ENCODE data around the gene TIGD1. TPM values are rescaled to one million over a fixed set of nuclear protein-coding genes. Genes with fewer than 3 reads are reported as not detected.
"Not testable (repeated sequence)": the region's sequence is repeated elsewhere in the genome, so short reads cannot be mapped to it uniquely, and the experiment has no call there.

TIGD1 gene
- total RNA-seq, 3 donors from 2014 or later, result 10.5 to 11.7 (median 11.5) TPM

- no peaks in the 10 kb centered on the region for H3K9me3 Mint-ChIP-seq
- H3K36me3 Mint-ChIP-seq (ENCODE audit: insufficient read depth), result no peaks in the 10 kb centered on the region
- DNase-seq (no peak), ATAC-seq (no peak)
- H3K27me3 Mint-ChIP-seq (ENCODE audit: low read depth), result peaks cover 6% of the 10 kb centered on the region
- H3K4me1 Mint-ChIP-seq (ENCODE audit: low read depth), result peaks cover 4% of the 10 kb centered on the region
- H3K4me3 Mint-ChIP-seq, result no peak overlapping the region
Measured at GRCh38 chr2:232538671-232539070, 11.7 kb downstream of the TIGD1 start.

DNA sequence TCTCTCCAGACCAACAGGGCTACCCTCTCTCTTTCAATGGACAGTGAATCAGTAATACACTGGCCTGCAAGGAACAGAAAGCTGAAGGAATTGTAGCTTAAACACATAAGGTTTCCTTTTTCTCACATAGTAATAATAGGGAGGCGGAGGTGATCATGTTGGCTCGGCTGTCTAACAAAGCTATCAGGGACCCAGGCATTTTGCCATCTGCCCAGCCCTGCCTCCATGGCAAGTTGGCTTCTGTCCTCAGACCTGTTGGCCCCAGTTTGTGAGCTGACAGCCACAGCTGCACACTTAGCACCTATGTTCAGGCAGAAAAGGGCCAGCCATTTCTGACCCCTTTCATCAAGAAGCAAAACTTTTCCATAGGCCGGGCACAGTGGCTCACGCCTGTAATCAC is 12.9 kb downstream of the TIGD1 start:
- Mint-ChIP-seq H3K36me3 (ENCODE audit: insufficient read depth) (no peaks in the 10 kb centered on the region), H3K9me3 (no peaks in the 10 kb centered on the region), H3K27me3 (ENCODE audit: low read depth) (peaks cover 6% of the 10 kb centered on the region), H3K4me3 (no peak overlapping the region), H3K4me1 (ENCODE audit: low read depth) (peaks cover 4% of the 10 kb centered on the region)
- DNase-seq, result no peak
- no peak for ATAC-seq

DNA sequence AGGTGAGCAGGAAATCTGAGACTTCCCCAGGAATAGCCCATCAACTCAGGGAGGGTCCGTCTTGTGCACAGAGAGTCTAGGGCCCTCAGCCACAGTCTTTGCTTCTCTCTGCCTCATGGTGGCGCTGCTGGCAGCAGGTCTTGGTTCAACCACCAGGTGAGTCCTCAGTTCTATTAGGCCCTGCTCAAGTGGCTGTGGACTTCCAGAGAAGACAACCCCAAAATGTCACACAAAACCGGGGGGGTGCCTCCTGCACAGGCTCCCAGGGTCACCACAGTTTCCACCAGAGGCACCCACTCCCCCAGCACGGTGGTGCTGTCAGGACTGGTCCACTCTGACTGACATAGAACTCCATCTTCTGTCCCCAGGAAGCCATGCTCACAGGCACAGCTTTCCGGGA is 13.3 kb downstream of the TIGD1 start:
- H3K4me1 Mint-ChIP-seq (ENCODE audit: low read depth), result peaks cover 4% of the 10 kb centered on the region

DNA sequence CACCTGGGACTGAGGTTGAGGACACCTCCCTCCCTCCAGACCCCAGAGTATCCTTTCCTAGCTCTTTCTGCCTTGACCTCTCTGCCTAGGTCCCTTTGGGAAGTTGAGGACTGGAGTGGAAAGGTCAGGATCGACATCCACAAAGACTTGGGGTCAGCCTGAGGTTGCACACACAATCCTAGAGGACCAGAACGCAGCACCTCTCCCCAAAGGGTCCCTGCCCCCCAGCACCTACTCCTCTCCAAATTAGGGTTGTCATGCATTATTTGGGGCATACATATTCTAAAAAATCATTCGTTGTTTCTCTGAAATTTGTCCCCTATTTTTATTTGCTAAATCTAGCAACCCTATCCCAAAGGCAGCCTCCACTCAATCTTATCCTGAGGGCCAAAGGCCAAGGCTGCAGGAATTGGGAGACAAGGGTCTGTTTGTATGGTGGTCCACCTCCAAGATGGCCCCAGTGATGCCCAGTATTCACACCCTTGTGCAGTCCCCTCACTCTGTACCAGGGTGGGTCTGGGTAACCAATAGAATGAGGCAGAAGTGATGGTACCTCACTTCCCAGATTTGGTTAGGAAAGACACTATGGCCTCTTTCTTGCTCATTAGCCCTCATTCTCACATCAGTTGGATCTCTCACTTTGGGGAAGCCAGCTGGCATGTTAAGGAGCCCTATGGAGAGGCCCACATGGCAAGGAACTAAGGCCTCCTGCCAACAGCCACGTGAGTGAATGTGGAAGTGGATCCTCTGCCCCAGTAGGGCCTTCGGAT is 14.4 kb downstream of the TIGD1 start:
- Mint-ChIP-seq H3K4me3 (no peak overlapping the region), H3K9me3 (no peaks in the 10 kb centered on the region), H3K27me3 (ENCODE audit: low read depth) (peaks cover 8% of the 10 kb centered on the region), H3K36me3 (ENCODE audit: insufficient read depth) (no peaks in the 10 kb centered on the region), H3K4me1 (ENCODE audit: low read depth) (peaks cover 4% of the 10 kb centered on the region)
- ATAC-seq (no peak), DNase-seq (no peak)

More for the DNA sequence above, 13.3 kb downstream of the TIGD1 start:
- H3K9me3 Mint-ChIP-seq, result no peaks in the 10 kb centered on the region
- DNase-seq, result no peak
- H3K27me3 Mint-ChIP-seq (ENCODE audit: low read depth), result peaks cover 6% of the 10 kb centered on the region
- H3K4me3 Mint-ChIP-seq, result no peak overlapping the region
- no peaks in the 10 kb centered on the region for H3K36me3 Mint-ChIP-seq (ENCODE audit: insufficient read depth)
- ATAC-seq, result no peak

DNA sequence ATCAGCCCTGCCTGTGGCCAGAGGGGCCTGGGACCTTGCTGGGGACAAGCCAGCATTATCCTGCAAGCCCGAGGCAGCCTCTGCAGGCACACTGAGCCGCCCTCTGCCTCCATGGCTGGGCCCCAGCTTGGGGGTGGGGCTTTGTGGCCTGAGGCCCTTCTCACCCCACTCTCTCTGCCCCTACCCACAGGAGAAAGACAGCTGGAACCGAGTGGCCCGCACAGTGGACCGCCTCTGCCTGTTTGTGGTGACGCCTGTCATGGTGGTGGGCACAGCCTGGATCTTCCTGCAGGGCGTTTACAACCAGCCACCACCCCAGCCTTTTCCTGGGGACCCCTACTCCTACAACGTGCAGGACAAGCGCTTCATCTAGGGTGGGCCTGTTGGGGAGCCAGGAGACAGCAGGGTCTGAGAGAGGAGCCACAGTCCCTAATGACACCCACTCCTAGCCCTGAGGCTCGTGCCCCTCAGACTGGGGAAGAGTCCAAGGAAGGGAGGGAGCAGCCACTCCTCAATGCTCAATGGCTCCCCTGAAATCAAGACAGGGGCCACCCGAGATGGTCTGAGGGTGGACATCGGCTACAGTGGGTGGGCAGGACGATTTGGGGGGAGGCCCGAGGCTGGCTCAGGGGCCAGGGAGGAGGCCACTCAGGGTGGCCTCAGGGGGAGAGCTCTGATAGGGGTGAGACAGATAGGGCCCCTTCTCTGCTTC is 15.3 kb downstream of the TIGD1 start:
- Mint-ChIP-seq H3K4me3 (no peak overlapping the region), H3K27me3 (ENCODE audit: low read depth) (peaks cover 13% of the 10 kb centered on the region), H3K4me1 (ENCODE audit: low read depth) (peaks cover 4% of the 10 kb centered on the region), H3K9me3 (no peaks in the 10 kb centered on the region), H3K36me3 (ENCODE audit: insufficient read depth) (no peaks in the 10 kb centered on the region)
- ATAC-seq (no peak), DNase-seq (no peak)

DNA sequence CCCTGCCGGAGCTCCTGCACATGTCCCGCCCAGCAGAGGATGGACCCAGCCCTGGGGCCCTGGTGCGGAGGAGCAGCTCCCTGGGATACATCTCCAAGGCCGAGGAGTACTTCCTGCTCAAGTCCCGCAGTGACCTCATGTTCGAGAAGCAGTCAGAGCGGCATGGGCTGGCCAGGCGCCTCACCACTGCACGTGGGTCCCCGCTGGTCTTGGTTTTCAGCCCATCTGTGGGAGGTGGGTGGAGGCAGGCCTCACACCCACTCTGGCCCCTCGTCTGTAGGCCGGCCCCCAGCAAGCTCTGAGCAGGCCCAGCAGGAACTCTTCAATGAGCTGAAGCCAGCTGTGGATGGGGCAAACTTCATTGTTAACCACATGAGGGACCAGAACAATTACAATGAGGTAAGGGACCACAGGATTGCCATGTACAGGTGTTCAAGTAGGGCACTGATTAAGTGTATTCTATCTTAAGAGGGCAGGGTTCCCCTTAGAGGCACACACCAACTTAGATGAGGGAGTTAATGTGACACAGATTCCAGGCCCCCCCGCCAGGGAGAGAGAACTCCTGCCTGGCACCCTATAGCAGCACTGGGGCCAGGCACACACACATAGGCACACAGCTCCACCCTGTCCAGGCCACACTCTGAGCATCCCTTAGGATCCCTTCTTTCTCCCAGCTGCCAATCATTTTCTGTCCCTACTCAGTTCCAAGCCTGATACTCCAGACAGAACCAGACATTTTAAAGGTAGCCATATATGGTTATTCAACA is 16.2 kb downstream of the TIGD1 start:
- no peaks in the 10 kb centered on the region for H3K9me3 Mint-ChIP-seq
- no peak for ATAC-seq
- peaks cover 7% of the 10 kb centered on the region for H3K4me1 Mint-ChIP-seq (ENCODE audit: low read depth)
- peaks cover 13% of the 10 kb centered on the region for H3K27me3 Mint-ChIP-seq (ENCODE audit: low read depth)
- no peak for DNase-seq
- no peaks in the 10 kb centered on the region for H3K36me3 Mint-ChIP-seq (ENCODE audit: insufficient read depth)
- no peak overlapping the region for H3K4me3 Mint-ChIP-seq

DNA sequence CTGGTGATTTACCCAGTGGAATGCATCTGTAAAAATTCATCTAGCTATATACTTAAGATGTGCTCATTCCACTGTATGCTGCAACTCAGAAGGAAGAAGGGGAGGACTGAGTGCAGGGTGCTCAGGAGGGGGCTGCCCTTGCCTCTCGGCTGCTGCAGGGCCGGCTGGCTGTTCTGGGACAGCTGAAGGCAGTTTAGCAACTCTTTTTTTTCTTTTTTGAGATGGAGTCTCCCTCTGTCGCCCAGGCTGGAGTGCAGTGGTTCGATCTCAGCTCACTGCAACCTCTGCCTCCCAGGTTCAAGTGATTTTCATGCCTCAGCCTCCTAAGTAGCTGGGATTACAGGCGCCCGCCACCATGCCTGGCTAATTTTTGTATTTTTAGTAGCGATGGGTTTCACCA is 17.5 kb downstream of the TIGD1 start:
- not testable (repeated sequence) for H3K9me3 Mint-ChIP-seq; H3K4me3 Mint-ChIP-seq; ATAC-seq; H3K36me3 Mint-ChIP-seq (ENCODE audit: insufficient read depth); DNase-seq
- Mint-ChIP-seq H3K27me3 (ENCODE audit: low read depth) (peaks cover 25% of the 10 kb centered on the region), H3K4me1 (ENCODE audit: low read depth) (peaks cover 12% of the 10 kb centered on the region)

GRCh38 chr2:232532419-232532818 is 17.9 kb downstream of the TIGD1 start:
- no peak overlapping the region for H3K4me3 Mint-ChIP-seq
- no peak for DNase-seq
- H3K27me3 Mint-ChIP-seq (ENCODE audit: low read depth), result peaks cover 27% of the 10 kb centered on the region
- no peaks in the 10 kb centered on the region for H3K9me3 Mint-ChIP-seq
- H3K36me3 Mint-ChIP-seq (ENCODE audit: insufficient read depth), result no peaks in the 10 kb centered on the region
- ATAC-seq, result no peak
- peaks cover 12% of the 10 kb centered on the region for H3K4me1 Mint-ChIP-seq (ENCODE audit: low read depth)

GRCh38 chr2:232530626-232531260 is 19.6 kb downstream of the TIGD1 start:
- DNase-seq, result no peak
- no peak for ATAC-seq
- Mint-ChIP-seq H3K36me3 (ENCODE audit: insufficient read depth) (no peaks in the 10 kb centered on the region), H3K27me3 (ENCODE audit: low read depth) (peaks cover 31% of the 10 kb centered on the region), H3K9me3 (no peaks in the 10 kb centered on the region), H3K4me3 (no peak overlapping the region), H3K4me1 (ENCODE audit: low read depth) (peaks cover 12% of the 10 kb centered on the region)

GRCh38 chr2:232529806-232530547 is 20.4 kb downstream of the TIGD1 start:
- peaks cover 31% of the 10 kb centered on the region for H3K27me3 Mint-ChIP-seq (ENCODE audit: low read depth)
- no peaks in the 10 kb centered on the region for H3K9me3 Mint-ChIP-seq
- H3K36me3 Mint-ChIP-seq (ENCODE audit: insufficient read depth), result no peaks in the 10 kb centered on the region
- H3K4me3 Mint-ChIP-seq, result no peak overlapping the region
- no peak for DNase-seq
- peaks cover 12% of the 10 kb centered on the region for H3K4me1 Mint-ChIP-seq (ENCODE audit: low read depth)
- ATAC-seq, result no peak

- Mint-ChIP-seq H3K9me3 (no peaks in the 10 kb centered on the region), H3K36me3 (ENCODE audit: insufficient read depth) (no peaks in the 10 kb centered on the region), H3K4me3 (no peak overlapping the region), H3K4me1 (ENCODE audit: low read depth) (peaks cover 12% of the 10 kb centered on the region), H3K27me3 (ENCODE audit: low read depth) (peaks cover 38% of the 10 kb centered on the region)
- no peak for DNase-seq
- peak; percentile 34 to 38 for ATAC-seq
Measured at GRCh38 chr2:232528746-232529460, 21.5 kb downstream of the TIGD1 start.

DNA sequence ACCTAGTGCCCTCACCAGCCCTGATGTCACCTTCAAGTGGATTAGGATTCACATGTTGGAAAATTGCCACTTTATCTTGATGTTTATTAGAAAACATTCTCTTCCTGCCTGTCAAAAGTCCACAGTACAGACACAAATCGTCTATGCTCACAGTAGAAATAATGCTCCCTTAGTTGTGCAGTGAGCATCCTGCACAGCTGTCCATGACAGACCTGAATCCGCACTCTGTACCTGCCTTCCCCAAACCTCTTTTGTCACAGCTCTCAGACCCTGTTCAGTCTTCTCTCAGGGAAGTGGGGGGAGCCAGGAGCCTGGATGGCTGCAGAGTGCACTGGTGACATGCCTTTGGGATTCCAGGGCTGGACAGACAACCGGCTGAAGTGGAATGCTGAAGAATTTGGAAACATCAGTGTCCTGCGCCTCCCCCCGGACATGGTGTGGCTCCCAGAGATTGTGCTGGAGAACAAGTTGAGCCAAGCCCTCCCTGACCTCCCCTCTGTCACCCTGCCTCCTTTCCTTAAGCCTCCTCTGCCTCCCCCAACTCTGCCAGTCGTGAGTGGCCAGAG is 22.4 kb downstream of the TIGD1 start:
- Mint-ChIP-seq H3K36me3 (ENCODE audit: insufficient read depth) (no peaks in the 10 kb centered on the region), H3K4me1 (ENCODE audit: low read depth) (peaks cover 15% of the 10 kb centered on the region), H3K4me3 (no peak overlapping the region), H3K9me3 (no peaks in the 10 kb centered on the region), H3K27me3 (ENCODE audit: low read depth) (peaks cover 44% of the 10 kb centered on the region)
- ATAC-seq (no peak), DNase-seq (no peak)

GRCh38 chr2:232526372-232526941 is 23.9 kb downstream of the TIGD1 start:
- Mint-ChIP-seq H3K27me3 (ENCODE audit: low read depth) (peaks cover 49% of the 10 kb centered on the region), H3K4me1 (ENCODE audit: low read depth) (peaks cover 16% of the 10 kb centered on the region), H3K36me3 (ENCODE audit: insufficient read depth) (no peaks in the 10 kb centered on the region), H3K4me3 (no peak overlapping the region), H3K9me3 (no peaks in the 10 kb centered on the region)
- ATAC-seq, result no peak
- DNase-seq, result no peak

Data from activated T-cell treated with anti-CD3 and anti-CD28 coated beads, Interleukin-2, amount 50 U/mL, for 4 hours (primary cell).